ENCODE measurements around the gene CDC26. TPM values are rescaled to one million over a fixed set of nuclear protein-coding genes. Genes with fewer than 3 reads are reported as not detected.

Gene CDC26
- total RNA-seq, 2 experiments from 2014 or later, result 29.9 to 39.9 TPM

DNA sequence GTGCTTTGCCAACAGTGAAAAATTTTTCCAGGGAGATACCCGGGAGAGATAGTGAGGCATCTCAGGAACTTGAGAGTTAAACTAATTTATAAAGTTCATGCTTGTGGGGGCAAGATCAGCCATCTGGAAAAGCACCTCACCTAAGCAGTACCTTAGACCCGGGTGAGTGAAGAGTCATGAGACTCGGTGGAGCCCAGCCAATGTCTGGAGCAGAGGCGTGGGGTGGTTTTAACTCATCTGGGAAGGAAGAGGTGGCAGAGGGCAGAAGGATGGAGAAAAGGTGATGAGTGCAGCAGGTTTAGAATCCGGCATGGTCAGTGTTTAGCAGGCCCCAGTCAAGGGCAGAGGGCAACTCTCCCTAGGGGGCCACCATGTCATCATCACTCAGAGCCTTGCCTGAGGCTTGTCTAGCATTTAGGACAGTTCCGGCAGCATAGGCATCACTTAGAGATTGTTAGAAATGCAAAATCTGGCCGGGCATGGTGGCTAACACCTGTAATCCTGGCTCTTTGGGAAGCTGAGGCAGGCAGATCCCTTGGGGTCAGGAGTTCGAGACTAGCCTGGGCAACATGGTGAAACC is 32.1 kb upstream of the CDC26 start:
- no peaks in the 10 kb centered on the region for H3K4me1 ChIP-seq (ENCODE audit: insufficient read depth, low read length, poor library complexity, severe bottlenecking)
- no peaks in the 10 kb centered on the region for H3K79me2 ChIP-seq (ENCODE audit: insufficient read depth, low read depth, low read length)
- H3K4me3 ChIP-seq (ENCODE audit: low read depth, low read length, poor library complexity, severe bottlenecking), result no peak overlapping the region
- no peak overlapping the region for H3K27ac ChIP-seq (ENCODE audit: low read depth, low read length, poor library complexity, severe bottlenecking)
- H4K20me1 ChIP-seq (ENCODE audit: insufficient read depth, low read length), result no peaks in the 10 kb centered on the region
- TF ChIP-seq, protein P1, sequence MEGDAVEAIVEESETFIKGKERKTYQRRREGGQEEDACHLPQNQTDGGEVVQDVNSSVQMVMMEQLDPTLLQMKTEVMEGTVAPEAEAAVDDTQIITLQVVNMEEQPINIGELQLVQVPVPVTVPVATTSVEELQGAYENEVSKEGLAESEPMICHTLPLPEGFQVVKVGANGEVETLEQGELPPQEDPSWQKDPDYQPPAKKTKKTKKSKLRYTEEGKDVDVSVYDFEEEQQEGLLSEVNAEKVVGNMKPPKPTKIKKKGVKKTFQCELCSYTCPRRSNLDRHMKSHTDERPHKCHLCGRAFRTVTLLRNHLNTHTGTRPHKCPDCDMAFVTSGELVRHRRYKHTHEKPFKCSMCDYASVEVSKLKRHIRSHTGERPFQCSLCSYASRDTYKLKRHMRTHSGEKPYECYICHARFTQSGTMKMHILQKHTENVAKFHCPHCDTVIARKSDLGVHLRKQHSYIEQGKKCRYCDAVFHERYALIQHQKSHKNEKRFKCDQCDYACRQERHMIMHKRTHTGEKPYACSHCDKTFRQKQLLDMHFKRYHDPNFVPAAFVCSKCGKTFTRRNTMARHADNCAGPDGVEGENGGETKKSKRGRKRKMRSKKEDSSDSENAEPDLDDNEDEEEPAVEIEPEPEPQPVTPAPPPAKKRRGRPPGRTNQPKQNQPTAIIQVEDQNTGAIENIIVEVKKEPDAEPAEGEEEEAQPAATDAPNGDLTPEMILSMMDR (conservative IDR thresholded peaks at IDR 0.05; ENCODE audit: low read length), result no peak
- no peak for TF ChIP-seq EZH2phosphoT487 (IDR thresholded peaks at IDR 0.05; ENCODE audit: borderline replicate concordance, low read depth, low read length)
- H3K9me2 ChIP-seq (ENCODE audit: insufficient read depth, low read length), result no peaks in the 10 kb centered on the region
- no peaks in the 10 kb centered on the region for H3K36me3 ChIP-seq (ENCODE audit: insufficient read depth, low read length)
- intact Hi-C loops (cut with micrococcal nuclease; ENCODE audit: unreplicated experiment), result loop anchor here (10.0 kb wide), 1 partner anchor 277 kb away; no protein-coding TSS in a partner anchor
- POLR2A ChIA-PET, result no interaction called here
- H2AFZ ChIP-seq (ENCODE audit: low read length), result no peak overlapping the region
- no peaks in the 10 kb centered on the region for H3K9me3 ChIP-seq (ENCODE audit: low read length)
- no peak for DNase-seq (ENCODE audit: low spot score)
- H3K4me2 ChIP-seq (ENCODE audit: low read length), result no peak overlapping the region
- no TSS peak for BruUV-seq (replicated peaks)
- CTCF ChIA-PET (ENCODE audit: unreplicated experiment), result no interaction called here

GRCh38 chr9:113306566-113306965 is 31.2 kb upstream of the CDC26 start:
- Histone ChIP-seq H3K27ac (ENCODE audit: low read depth, low read length, poor library complexity, severe bottlenecking) (no peak overlapping the region), H3K9me2 (ENCODE audit: insufficient read depth, low read length) (no peaks in the 10 kb centered on the region), H3K4me1 (ENCODE audit: insufficient read depth, low read length, poor library complexity, severe bottlenecking) (no peaks in the 10 kb centered on the region), H2AFZ (ENCODE audit: low read length) (no peak overlapping the region), H3K4me2 (ENCODE audit: low read length) (no peak overlapping the region), H3K79me2 (ENCODE audit: insufficient read depth, low read depth, low read length) (no peaks in the 10 kb centered on the region), H3K4me3 (ENCODE audit: low read depth, low read length, poor library complexity, severe bottlenecking) (no peak overlapping the region), H4K20me1 (ENCODE audit: insufficient read depth, low read length) (no peaks in the 10 kb centered on the region), H3K9me3 (ENCODE audit: low read length) (no peaks in the 10 kb centered on the region), H3K36me3 (ENCODE audit: insufficient read depth, low read length) (no peaks in the 10 kb centered on the region)
- CTCF ChIA-PET (ENCODE audit: unreplicated experiment), result no interaction called here
- intact Hi-C loops (cut with micrococcal nuclease; ENCODE audit: unreplicated experiment), result loop anchor here (10.0 kb wide), 1 partner anchor 278 kb away; no protein-coding TSS in a partner anchor
- no peak for DNase-seq (ENCODE audit: low spot score)
- no TSS peak for BruUV-seq (replicated peaks)
- TF ChIP-seq, protein P1 (conservative IDR thresholded peaks at IDR 0.05; ENCODE audit: low read length), result no peak
- TF ChIP-seq EZH2phosphoT487 (IDR thresholded peaks at IDR 0.05; ENCODE audit: borderline replicate concordance, low read depth, low read length), result no peak
- POLR2A ChIA-PET, result no interaction called here

GRCh38 chr9:113302792-113303418 is 27.5 kb upstream of the CDC26 start, which contains the start of gene RNF183:
TSS of gene RNF183 (minus strand) at chr9:113303376. CDS start at chr9:113298184, 5,192 bp downstream.
- Histone ChIP-seq H3K9me2 (ENCODE audit: insufficient read depth, low read length) (no peaks in the 10 kb centered on the region), H3K4me2 (ENCODE audit: low read length) (no peak within 1 kb of the TSS), H3K27ac (ENCODE audit: low read depth, low read length, poor library complexity, severe bottlenecking) (no peak within 1 kb of the TSS), H3K36me3 (ENCODE audit: insufficient read depth, low read length) (no peaks in the 10 kb centered on the region), H4K20me1 (ENCODE audit: insufficient read depth, low read length) (no peaks in the 10 kb centered on the region), H3K4me3 (ENCODE audit: low read depth, low read length, poor library complexity, severe bottlenecking) (no peak within 1 kb of the TSS), H3K9me3 (ENCODE audit: low read length) (no peaks in the 10 kb centered on the region), H3K4me1 (ENCODE audit: insufficient read depth, low read length, poor library complexity, severe bottlenecking) (peaks cover 10% of the 10 kb centered on the region), H3K79me2 (ENCODE audit: insufficient read depth, low read depth, low read length) (no peaks in the 10 kb centered on the region), H2AFZ (ENCODE audit: low read length) (no peak within 1 kb of the TSS)
- TF ChIP-seq EZH2phosphoT487 (IDR thresholded peaks at IDR 0.05; ENCODE audit: borderline replicate concordance, low read depth, low read length), result no peak
- TF ChIP-seq, protein P1 (conservative IDR thresholded peaks at IDR 0.05; ENCODE audit: low read length), result no peak
- no TSS peak for BruUV-seq (replicated peaks)
- DNase-seq (ENCODE audit: low spot score), result no peak
- ChIA-PET CTCF (ENCODE audit: unreplicated experiment) (no interaction called here), POLR2A (no interaction called here)
- intact Hi-C loops (cut with micrococcal nuclease; ENCODE audit: unreplicated experiment), result loop anchor here (10.0 kb wide), 1 partner anchor 282 kb away; no protein-coding TSS in a partner anchor

Data from OCI-LY7 (cell line).